Measurements from ENCODE around the gene SSH3. TPM values are rescaled to one million over a fixed set of nuclear protein-coding genes. Genes with fewer than 3 reads are reported as not detected.

Gene SSH3
- total RNA-seq, 1 experiment from 2014 or later, result 17.5 TPM

DNA sequence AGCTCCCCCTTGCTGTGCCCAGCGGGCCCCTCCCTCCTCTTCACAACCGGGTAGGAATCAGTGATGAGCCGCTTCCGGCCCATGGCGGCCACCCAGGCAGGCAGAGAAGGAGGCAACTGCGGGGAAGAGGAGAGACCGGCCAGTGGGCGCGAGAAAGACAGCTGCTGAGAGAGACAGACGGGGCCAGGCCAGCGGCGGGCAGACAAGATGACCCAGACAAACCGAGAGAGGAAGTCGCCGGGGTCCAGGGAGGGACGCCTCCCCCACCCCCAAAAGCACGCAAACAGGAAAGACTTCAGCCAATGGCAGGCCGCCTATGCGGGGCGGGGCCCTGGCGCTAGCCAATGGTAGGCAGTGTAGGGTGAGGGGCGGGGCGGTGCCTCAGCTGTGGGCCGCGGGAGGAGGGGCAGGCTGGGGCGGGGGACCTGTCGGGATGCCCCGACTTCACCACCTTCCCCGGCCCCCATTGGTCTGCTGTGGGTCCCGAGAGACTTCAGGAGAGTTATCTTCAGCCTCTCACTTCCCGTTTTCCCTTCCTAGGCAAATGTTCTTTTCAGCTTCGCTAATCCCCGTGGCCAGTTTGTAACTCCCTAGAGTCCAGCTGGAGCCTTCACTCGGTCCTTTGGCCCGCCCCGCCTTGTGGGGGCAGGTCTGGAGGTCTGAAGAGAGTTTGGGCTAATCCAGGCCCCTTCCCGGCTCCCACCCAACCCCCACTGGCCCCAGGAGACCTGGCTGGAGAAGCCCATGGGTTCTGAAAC, 50.2 kb downstream of the SSH3 start, which contains the start of gene POLD4:
TSS of gene POLD4 (minus strand) at position 230 of the 758 bp plus-strand sequence. CDS start at position 83, 147 bp downstream.
- H3K4me3 ChIP-seq, result peak within 1 kb of the TSS; percentile 46
- peaks cover 4% of the 10 kb centered on the region; the same call in 1 of the 2 replicates for H3K36me3 ChIP-seq
- H3K27ac ChIP-seq, result peak within 1 kb of the TSS; percentile 95
- DNase-seq (ENCODE audit: low read depth in 1 of 2, low spot score in 2 of 2), result peak; percentile 100
- peaks cover 65% of the 10 kb centered on the region for H3K4me1 ChIP-seq (replicated peaks)
- no peaks in the 10 kb centered on the region for H3K9me3 ChIP-seq (replicated peaks)
- no peaks in the 10 kb centered on the region for H3K27me3 ChIP-seq (replicated peaks)

DNA sequence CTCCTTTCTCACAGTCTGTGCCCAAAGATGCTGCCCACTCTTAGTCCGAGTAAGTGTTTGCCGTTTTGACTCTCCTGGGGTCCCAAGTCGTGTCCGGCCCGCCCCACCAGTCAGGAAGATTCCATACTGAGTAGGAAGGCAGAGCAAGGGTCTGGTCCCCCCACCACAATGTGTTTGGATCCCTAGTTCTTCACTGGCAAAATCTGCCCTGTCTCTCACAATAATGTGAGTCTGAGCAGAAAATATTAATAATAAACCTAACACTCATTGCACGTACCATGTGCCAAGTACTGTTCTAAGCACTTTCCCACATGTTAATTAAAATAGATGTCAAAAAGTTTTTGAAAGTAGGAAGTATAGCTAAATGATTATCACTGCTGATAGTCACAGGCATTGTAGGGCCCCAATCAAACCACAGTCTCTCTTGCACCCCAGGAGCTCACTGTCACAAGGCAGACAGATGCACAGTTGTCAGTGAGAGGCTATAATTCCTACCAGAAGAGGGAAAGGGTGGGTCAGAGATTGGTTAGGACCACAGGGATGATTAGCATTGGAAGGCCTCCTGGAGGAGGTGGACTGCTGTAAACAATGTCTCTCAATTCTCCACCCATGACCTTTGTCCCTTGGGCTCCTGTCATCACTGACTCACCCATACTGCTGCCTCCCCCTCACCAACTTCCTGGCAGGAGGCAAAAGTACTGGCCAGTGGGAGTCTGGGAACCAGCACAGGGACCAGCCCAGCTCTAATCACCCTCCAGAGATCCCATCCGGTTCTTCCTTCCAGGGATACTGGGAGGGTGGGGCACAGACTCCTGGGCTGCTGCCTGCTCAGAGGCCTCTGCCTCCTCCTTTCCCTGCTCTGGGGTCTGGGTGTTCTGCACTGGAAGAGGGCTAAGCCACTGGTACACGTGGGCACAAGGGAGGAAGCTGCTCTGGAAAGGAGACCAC, 51.0 kb downstream of the SSH3 start:
- Histone ChIP-seq H3K4me1 (replicated peaks) (peaks cover 65% of the 10 kb centered on the region), H3K4me3 (peak overlapping the region; percentile 46), H3K36me3 (peaks cover 4% of the 10 kb centered on the region; the same call in 1 of the 2 replicates), H3K27me3 (replicated peaks) (no peaks in the 10 kb centered on the region), H3K9me3 (replicated peaks) (no peaks in the 10 kb centered on the region), H3K27ac (peak overlapping the region; percentile 95)
- peak; percentile 95 to 97 for DNase-seq (ENCODE audit: low read depth in 1 of 2, low spot score in 2 of 2)

DNA sequence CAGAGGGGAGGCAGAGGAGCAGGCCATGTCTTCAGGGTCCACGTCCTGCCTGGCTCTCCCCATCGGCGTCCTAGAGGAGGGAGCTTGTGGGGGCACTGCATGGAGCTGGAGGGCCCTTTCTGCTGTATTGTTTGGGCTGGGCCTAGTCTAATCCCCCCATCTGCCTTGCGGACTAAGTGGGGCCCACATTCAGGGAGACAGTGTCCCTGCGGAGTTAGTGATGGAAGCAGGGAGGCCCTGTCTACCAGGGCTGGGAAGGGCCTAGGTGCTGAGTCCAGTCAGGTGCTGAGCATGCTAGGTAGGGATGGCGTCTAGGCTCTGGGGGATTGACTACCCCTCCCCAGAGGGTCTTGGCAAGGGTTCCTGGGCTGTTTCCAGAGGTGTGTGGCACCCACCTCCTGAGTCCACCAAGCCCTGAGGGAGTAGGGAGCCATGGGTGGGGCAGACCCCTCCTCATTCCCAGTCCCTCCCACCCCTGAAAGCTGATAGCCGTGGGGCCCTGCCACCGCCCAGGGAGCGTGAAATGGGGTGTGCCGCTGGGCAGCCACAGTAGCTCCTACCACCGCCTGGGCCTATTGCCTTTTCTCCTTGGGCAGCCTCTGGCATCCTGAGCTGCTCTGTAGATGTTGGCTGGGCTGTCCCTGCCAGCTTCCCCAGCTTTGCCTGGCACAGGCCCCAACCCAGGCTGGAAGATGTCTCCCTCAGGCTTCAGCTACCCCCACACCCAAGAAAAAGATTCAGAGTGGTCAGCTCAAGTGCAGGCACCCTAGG, 51.9 kb downstream of the SSH3 start:
- Histone ChIP-seq H3K4me3 (no peak overlapping the region), H3K4me1 (replicated peaks) (peaks cover 65% of the 10 kb centered on the region), H3K27ac (peak overlapping the region; percentile 95), H3K9me3 (replicated peaks) (no peaks in the 10 kb centered on the region), H3K36me3 (peaks cover 4% of the 10 kb centered on the region; the same call in 1 of the 2 replicates), H3K27me3 (replicated peaks) (no peaks in the 10 kb centered on the region)
- DNase-seq (ENCODE audit: low read depth in 1 of 2, low spot score in 2 of 2), result no peak

DNA sequence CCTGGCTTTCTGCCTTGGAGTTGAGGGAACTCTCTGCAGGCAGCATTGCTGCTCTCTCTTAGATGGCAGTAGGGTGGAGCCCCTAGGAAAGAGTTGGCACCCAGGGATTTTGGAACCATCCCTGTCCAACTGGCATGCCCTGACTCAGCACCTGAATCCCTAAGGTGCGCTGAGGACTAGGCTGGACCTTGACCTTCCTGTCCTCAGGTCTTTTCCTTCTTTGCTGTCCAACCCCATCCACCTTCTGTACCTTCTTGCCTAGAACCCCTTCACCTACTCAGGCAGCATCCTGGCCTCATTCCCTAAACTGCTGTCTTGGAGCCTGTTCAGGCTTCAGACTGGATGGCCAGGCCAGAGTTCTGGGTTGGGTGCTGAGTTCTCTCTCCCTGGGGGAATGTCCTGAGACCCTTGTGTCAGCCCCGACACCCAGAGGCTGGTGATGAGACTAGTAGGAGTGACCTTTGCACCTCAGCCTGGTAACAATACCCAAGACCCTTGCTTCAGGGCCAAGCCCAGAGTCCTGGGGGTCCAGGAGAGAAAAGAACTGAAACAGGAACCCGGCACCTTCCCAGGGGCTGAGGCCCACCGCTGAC, 52.6 kb downstream of the SSH3 start:
- H3K4me3 ChIP-seq, result no peak overlapping the region
- peaks cover 2% of the 10 kb centered on the region; the same call in 1 of the 2 replicates for H3K36me3 ChIP-seq
- no peaks in the 10 kb centered on the region for H3K27me3 ChIP-seq (replicated peaks)
- H3K4me1 ChIP-seq (replicated peaks), result peaks cover 65% of the 10 kb centered on the region
- DNase-seq (ENCODE audit: low read depth in 1 of 2, low spot score in 2 of 2), result no peak
- H3K9me3 ChIP-seq (replicated peaks), result no peaks in the 10 kb centered on the region
- no peak overlapping the region for H3K27ac ChIP-seq

DNA sequence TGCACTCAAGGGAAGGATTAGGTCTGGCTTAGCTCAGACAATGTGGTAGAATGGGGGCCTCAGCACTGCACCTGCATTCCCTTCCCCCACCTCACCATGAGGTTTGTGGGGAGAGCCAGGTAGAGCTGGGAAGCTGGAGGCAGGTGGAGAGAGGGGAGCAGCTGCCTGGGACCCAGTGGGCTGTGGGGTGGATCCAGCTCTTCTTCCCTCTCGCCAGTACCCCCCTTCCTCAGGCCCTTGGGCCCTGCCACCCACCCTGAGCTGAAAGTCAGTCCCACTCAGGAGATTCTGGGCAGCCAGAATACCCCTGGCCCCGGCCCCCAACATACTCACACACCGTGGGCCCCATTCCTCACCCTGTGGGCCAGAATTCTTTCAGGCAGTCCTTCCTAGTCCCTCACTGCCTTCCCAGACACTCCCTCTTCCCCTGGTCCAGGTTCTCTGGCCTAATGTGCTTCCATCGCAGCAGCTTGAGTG, 53.1 kb downstream of the SSH3 start:
- no peak overlapping the region for H3K4me3 ChIP-seq
- H3K36me3 ChIP-seq, result no peaks in the 10 kb centered on the region; the same call in 1 of the 2 replicates
- DNase-seq (ENCODE audit: low read depth in 1 of 2, low spot score in 2 of 2), result no peak
- no peak overlapping the region for H3K27ac ChIP-seq
- no peaks in the 10 kb centered on the region for H3K27me3 ChIP-seq (replicated peaks)
- H3K9me3 ChIP-seq (replicated peaks), result no peaks in the 10 kb centered on the region
- peaks cover 63% of the 10 kb centered on the region for H3K4me1 ChIP-seq (replicated peaks)

DNA sequence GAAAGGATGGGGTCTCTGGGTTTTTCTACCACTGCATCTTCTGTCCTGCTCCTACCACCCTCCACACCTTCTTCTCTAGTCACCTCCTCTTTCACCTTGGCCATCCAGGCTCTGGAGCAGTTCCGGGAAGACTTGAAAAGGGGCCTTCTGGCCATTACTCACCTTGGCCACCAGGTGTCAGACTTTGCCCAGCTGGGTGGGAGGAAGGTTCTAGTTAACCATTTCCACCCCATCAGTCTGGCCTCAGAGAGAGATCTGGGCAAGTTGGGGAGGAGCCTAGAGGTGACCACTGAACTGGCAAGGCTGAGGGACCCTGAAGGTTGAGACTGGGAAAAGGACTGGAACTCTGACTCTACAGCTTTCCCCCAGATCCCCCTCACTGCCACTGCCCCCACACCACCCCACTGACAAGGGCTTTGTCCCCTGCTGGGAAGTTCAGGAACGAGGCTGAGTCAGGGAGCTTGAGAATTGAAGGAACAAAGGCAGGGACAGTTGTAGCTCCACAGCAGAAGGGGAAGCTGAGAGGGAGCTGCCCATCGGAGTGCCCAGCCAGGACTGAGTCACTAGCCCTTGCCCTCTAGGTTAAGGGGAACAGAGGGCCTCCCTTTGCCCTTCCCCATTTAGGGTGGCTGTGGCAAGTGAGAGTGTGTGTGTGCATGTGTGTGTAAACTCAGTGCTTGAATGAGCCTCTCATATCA, 53.7 kb downstream of the SSH3 start:
- peak; percentile 88 to 91 for DNase-seq (ENCODE audit: low read depth in 1 of 2, low spot score in 2 of 2)
- Histone ChIP-seq H3K27me3 (replicated peaks) (no peaks in the 10 kb centered on the region), H3K9me3 (replicated peaks) (no peaks in the 10 kb centered on the region), H3K4me3 (no peak overlapping the region), H3K27ac (no peak overlapping the region), H3K4me1 (replicated peaks) (peaks cover 58% of the 10 kb centered on the region), H3K36me3 (no peaks in the 10 kb centered on the region)

DNA sequence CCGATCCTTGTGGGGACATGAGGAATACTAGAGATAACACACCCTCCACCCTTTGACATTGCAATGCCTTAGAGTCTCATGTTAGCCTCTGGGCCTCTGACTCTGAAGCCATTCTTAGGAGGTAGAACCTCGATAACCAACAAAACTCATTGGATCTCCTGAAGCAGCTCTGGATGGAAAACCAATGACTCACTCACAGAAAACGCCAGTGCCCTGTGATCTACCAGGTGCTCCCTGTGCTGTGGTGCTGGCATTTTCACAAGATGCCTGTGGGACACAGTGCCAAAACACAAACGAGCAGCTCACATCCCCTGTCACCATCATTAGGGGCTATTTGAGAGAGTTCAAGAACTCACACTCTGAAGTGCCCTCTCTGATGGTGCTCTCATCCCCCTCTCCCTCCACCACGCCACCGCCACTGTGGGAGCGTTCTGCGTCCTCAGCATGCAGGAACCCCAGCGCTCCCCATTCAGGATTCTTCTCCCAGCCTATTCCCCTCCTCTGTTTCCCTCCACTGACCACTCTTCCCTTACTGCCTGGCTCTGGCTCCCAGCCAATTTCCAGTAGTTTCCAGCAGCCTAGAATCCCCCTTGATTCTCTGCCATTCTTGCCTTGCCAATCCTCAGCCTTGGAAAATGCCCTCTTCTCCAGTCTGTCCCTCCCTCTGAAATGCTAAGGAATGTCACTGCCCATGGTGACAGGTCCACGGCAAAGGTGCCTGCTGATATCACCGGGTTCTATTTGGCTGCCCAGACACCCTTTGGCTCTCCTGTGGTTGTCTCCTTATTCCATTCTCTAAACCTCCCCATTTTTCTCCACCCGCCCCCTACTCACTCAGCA, 54.7 kb downstream of the SSH3 start:
- Histone ChIP-seq H3K36me3 (no peaks in the 10 kb centered on the region), H3K4me1 (replicated peaks) (peaks cover 48% of the 10 kb centered on the region), H3K27me3 (replicated peaks) (no peaks in the 10 kb centered on the region), H3K9me3 (replicated peaks) (no peaks in the 10 kb centered on the region), H3K27ac (no peak overlapping the region), H3K4me3 (no peak overlapping the region)
- no peak for DNase-seq (ENCODE audit: low read depth in 1 of 2, low spot score in 2 of 2)

Other genes with a start within 250 kb of the SSH3 start
- not detected in 2 replicates for gene RHOD, start 246.7 kb upstream of the SSH3 start, total RNA-seq (2014; rRNA removed; shearing (Covaris generic))
- 30.4 and 41.2 TPM in 2 replicates for gene KDM2A, start 184.3 kb upstream of the SSH3 start, total RNA-seq (2014; rRNA removed; shearing (Covaris generic))
- 96.2 and 138 TPM in 2 replicates for gene GRK2, start 37.1 kb upstream of the SSH3 start, total RNA-seq (2014; rRNA removed; shearing (Covaris generic))
- gene ANKRD13D, start 14.2 kb upstream of the SSH3 start, total RNA-seq (2014; rRNA removed; shearing (Covaris generic)), result 40.2 and 61.7 TPM in 2 replicates
- 81.8 and 125 TPM in 2 replicates for gene POLD4, start 50.0 kb downstream of the SSH3 start, total RNA-seq (2014; rRNA removed; shearing (Covaris generic))
- gene CLCF1, start 70.1 kb downstream of the SSH3 start, total RNA-seq (2014; rRNA removed; shearing (Covaris generic)), result 6.9 and 9.4 TPM in 2 replicates
- gene RAD9A, start 88.5 kb downstream of the SSH3 start, total RNA-seq (2014; rRNA removed; shearing (Covaris generic)), result 13.8 and 25.1 TPM in 2 replicates
- gene PPP1CA, start 98.3 kb downstream of the SSH3 start, total RNA-seq (2014; rRNA removed; shearing (Covaris generic)), result 668 and 731 TPM in 2 replicates
- not detected in 2 replicates for gene TBC1D10C, start 100.6 kb downstream of the SSH3 start, total RNA-seq (2014; rRNA removed; shearing (Covaris generic))
- gene CARNS1, start 112.1 kb downstream of the SSH3 start, total RNA-seq (2014; rRNA removed; shearing (Covaris generic)), result not detected in 2 replicates
- gene RPS6KB2, start 125.0 kb downstream of the SSH3 start, total RNA-seq (2014; rRNA removed; shearing (Covaris generic)), result 166 and 177 TPM in 2 replicates
- gene PTPRCAP, start 134.2 kb downstream of the SSH3 start, total RNA-seq (2014; rRNA removed; shearing (Covaris generic)), result 0.37 TPM in 1 of 2 replicates, not detected in the other
- 123 and 181 TPM in 2 replicates for gene CORO1B, start 139.9 kb downstream of the SSH3 start, total RNA-seq (2014; rRNA removed; shearing (Covaris generic))
- gene GPR152, start 149.2 kb downstream of the SSH3 start, total RNA-seq (2014; rRNA removed; shearing (Covaris generic)), result not detected in 2 replicates
- not detected in 2 replicates for gene CABP4, start 151.8 kb downstream of the SSH3 start, total RNA-seq (2014; rRNA removed; shearing (Covaris generic))
- 61.1 and 105 TPM in 2 replicates for gene TMEM134, start 165.7 kb downstream of the SSH3 start, total RNA-seq (2014; rRNA removed; shearing (Covaris generic))
- 184 and 185 TPM in 2 replicates for gene AIP, start 179.5 kb downstream of the SSH3 start, total RNA-seq (2014; rRNA removed; shearing (Covaris generic))
- gene PITPNM1, start 201.8 kb downstream of the SSH3 start, total RNA-seq (2014; rRNA removed; shearing (Covaris generic)), result 11.5 and 18.7 TPM in 2 replicates
- gene CDK2AP2, start 204.6 kb downstream of the SSH3 start, total RNA-seq (2014; rRNA removed; shearing (Covaris generic)), result 61.9 and 82.4 TPM in 2 replicates
- not detected in 2 replicates for gene CABP2, start 219.9 kb downstream of the SSH3 start, total RNA-seq (2014; rRNA removed; shearing (Covaris generic))

Data from SJSA1 (cell line).